NCI-H2107 treated with DMSO at 0.1 percent for 48 hours (cell line): Measurements from ENCODE around the gene ZNF670.
"Not testable (repeated sequence)": the region's sequence is repeated elsewhere in the genome, so short reads cannot be mapped to it uniquely, and the experiment has no call there.

ENCODE experiments used
- DNase-seq: peaks from one replicate; lab custom pipeline; 2025; ENCODE audit not compliant: unreplicated experiment; lab: John Stamatoyannopoulos, UW

ZNF670 gene

GRCh38 chr1:247078258-247079140 lies at the start of gene ZNF670:
Gene ZNF670, minus strand, starts transcription at chr1:247078811. Its CDS starts 215 bp downstream, at chr1:247078596.
- DNase-seq = peak; percentile 90

DNA sequence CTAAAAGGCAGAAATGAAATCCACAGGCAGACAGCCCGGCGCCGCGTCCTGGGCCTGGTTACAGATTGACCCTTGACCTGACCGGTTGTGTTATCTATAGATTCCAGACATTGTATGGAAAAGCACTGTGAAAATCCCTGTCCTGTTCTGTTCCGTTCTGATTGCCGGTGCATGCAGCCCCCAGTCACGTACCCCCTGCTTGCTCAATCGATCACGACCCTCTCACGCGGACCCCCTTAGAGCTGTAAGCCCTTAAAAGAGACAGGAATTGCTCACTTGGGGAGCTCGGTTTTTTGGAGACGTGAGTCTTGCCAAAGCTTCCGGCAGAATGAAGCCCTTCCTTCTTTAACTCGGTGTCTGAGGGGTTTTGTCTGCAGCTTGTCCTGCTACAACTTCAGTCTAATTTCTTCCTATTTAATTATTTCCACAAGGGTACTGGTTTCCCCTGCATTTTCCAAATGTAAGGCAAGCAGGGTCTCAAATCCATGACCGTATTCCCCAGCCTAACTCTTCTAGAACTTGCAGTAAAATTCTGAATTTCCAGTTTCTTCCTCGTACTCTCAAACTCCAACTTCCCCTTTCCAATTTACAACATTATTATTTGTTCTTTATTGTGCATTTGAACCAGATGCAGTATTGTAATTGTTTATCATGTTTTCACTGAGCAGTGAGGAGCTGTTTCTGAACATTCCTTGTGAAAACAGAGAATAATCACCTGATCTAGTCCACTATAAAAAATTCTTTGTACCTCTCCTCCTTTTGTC lies 49.1 kb upstream of the ZNF670 start:
- DNase-seq = not testable (repeated sequence)

- DNase-seq = not testable (repeated sequence)
These were observed 48.0 kb upstream of the ZNF670 start for GRCh38 chr1:247126601-247127000.

GRCh38 chr1:247126166-247126565 lies 47.6 kb upstream of the ZNF670 start:
- DNase-seq = not testable (repeated sequence)

GRCh38 chr1:247121382-247121781 lies 42.8 kb upstream of the ZNF670 start:
- DNase-seq = no peak

DNA sequence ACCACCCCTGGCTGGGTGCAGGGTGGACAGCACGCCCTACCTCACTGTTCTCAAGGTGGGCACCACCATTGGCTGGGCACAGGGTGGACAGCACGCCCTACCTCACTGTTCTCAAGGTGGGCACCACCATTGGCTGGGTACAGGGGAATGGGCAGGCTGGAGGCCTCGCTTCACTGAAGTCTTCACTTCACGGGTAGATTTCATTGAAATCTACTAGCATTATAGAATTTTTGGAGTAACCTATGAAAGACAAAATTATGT lies 41.7 kb upstream of the ZNF670 start:
- DNase-seq = not testable (repeated sequence)

DNA sequence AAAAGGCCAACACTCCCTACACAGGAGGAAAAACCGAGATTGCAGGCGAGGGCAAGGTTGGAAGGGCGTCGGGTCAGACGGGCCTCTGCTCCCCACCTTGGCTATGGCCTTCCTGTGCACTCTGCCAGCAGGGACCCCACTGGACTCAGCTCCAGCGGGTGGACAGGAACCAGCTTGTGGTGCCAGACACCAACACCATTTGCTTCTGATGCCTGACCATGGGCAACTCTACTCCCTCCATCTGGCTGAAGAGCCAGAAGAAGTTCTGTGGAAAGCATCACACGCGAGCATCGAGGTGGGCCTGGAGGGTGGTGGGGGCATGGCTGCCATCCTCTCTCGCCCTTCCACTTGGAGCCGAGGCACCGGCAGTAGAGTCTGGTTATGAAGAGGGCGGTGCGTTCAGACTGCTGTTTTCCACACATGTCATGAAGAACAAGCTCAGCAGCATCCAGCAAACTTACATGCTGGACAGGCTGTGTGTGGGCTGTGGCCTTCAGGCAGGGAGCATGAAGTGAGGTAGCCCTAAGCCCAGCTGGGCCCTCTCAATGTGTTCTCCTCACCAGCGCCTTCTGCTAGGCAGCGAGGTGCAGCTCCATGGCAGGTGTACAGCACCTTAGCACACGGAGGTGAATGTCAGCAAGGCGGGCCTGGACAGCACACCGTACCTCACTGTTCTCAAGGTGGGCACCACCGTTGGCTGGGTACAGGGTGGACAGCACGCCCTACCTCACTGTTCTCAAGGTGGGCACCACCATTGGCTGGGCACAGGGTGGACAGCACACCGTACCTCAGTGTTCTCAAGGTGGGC lies 41.2 kb upstream of the ZNF670 start:
- DNase-seq = no peak

GRCh38 chr1:247118946-247119446 lies 40.4 kb upstream of the ZNF670 start:
- DNase-seq = no peak

GRCh38 chr1:247115545-247115944 lies 36.9 kb upstream of the ZNF670 start:
- no peak for DNase-seq

DNA sequence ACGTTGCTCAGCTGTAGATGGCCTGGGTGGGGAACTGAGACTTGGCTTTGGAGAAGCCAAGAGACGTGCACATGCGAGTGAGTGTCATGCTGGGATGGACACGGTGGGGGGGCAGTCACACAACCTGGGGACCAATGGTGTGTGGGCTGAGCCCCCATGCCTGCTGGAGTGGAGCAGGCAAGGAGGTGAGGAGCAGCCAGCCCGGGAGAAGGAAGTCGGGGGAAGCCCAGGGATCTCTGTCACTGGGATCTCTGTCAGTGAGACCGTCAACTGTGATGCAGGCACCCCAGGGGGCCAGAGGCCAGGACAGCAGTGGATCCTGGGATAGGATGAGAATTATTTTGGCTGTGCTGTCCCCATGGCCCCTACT lies 36.5 kb upstream of the ZNF670 start:
- DNase-seq = no peak

DNA sequence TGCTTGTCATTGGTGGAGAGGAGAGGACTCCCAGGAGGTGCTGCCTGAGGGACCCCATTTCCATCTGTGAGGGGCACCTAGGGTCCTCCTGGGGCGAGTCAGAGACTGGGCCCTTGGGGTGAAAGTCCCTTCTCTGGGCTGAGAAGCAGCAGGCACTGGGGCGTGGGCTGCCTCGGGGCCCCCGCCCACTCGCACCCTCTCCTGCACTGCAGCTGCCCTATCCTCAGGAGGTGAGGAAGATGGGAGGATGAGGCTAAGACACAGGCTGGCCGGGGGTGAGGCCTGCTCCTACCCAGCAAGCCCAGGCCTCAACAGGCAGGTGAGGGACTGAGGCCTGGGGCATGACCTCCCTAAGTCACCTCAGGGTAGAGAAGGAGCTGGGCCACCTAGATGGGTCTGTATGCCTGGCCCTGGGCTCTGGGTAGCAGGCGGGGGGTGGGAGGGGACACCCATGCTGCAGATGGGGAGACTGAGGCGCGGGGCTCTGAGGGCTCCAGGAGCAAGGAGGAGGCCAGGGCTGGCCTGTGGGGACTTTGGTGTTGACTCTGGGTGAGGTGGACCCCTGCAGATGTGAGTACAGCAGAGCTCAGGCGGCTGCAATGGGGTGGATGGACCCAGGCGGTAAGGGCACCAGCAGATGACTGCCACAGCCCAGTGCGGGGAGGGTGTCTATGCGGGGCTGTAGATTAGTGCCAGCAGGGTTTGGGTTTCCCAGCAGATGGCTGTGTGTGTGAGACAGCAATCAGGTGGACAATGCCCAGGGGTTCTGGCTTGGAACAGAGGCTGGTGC lies 35.9 kb upstream of the ZNF670 start:
- no peak for DNase-seq

GRCh38 chr1:247113733-247114271 lies 35.2 kb upstream of the ZNF670 start:
- DNase-seq = no peak

DNA sequence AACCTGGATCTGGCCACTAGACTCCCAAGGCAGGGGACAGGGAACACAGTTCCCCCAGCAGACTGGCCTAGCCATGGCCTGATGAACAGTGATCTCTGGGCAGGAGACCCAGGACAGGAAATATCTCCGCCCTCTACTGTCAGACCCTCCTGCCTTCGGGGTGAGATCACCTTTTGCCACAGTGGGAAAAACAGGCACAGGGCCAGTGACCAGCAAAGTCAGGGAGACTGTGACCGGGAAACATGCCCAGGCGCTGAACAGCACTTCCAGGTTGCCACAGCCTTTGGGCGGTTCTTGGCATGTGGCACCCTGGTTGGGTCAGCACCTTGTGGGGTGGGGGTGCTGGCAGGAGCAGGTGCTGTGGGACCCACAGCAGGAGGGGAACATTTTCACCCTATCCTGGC lies 34.5 kb upstream of the ZNF670 start:
- DNase-seq = no peak

DNA sequence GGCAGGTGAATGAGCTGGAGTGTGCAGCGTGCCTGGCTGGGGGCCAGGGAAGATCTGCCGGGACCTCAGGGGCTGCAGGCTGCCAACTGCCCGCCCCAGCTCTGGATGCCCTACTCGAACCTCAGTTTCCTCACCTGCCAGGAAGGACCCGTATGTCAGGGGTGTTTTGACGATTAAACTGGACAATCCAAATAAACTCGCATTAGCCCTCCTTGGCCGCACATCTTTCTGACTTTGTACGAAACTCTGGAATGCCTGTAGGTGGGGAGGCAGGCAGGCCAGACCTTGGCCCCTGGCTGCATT lies 33.8 kb upstream of the ZNF670 start:
- no peak for DNase-seq

DNA sequence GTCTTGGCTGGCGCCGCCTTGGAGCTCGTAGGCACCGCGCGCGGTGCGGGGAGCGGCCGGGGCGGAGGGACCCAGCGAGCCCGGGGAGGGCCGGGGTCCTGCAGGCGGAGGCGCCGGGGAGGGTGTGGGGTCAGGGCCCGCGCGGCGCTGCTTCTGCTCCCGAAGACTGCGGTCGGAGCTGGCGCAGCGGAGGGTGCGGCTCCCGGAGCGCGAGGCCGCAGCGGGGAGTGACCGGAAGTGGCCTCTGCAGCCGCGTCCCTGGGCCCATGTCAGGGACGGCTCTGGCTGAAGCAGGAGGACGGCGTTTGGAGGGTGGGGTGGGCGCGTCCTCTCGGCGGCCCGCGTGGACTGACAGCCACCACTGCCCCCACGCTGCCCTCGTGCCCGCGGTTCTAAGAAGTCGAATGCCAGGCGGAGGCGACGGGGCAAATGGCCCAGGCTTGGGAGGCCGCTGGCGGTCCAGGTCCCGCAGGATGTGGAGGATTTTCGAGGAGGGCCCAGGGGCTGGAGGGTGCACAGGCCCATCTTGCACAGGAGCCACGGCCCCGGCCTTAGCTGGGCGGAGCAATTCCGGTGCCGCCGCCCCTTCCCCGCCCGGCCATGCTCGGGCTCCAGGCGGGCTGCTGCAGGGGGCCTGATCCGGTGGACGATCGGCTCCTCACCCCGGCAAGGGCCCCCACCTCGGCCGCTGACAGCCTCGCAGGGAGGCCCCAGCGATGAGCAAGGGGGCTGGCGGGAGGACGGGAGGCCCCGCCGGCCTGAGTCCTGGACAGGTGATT lies 33.3 kb upstream of the ZNF670 start:
- DNase-seq = no peak

GRCh38 chr1:247111259-247111699 lies 32.7 kb upstream of the ZNF670 start:
- no peak for DNase-seq

DNA sequence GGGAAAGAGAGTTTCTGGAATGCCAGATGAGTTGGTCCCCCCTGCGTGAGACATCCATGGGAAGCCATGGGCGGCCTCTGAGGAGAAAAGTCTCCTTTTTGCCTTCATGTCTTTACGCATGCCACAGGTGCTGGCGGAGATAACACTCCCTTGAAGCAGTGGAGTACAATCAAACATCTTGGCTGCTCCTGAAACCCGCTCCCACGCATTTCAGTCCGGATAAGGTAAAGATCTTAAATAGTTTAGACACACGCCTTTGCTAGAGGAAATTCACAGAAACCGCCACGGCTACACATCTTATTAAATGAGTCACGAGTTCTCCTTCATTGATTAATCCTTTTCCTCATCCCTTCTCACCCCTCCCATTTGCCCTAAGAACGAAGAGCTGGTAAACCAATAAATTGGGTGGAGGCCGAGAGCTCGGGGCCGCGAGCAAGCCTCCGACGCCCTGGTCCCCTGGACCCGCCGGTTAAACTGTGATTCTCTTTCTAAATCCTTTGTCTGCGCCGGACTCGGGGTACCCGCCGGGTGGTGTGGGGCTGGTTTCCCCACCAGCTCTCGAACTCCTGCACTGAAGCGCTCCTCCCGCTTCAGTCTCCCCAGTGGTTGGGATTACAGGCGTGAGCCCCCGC lies 32.1 kb upstream of the ZNF670 start:
- no peak for DNase-seq

DNA sequence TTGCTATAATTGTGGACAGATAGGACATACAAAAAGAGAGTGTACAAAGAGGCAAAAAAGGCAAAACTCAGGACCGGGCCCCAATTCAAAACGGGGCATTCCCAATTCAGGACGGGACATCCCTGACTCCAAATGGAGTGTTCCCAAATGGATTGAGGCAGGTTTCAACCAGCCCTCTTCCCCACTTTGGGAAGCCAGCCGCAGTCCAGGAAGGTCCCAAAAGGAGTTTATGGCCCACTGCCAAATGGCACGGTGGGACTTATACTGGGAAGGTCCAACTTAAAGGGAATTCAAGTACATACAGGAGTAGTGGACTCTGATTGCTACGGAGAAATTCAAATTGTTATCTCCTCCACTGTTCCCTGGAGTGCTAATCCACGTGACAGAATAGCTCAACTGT lies 29.1 kb upstream of the ZNF670 start:
- DNase-seq = no peak

- no peak for DNase-seq
These were observed 27.4 kb upstream of the ZNF670 start for GRCh38 chr1:247105966-247106365.
